ENCODE measurements around the gene TAF11L5.
"Not testable (repeated sequence)": the region's sequence is repeated elsewhere in the genome, so short reads cannot be mapped to it uniquely, and the experiment has no call there.

Gene TAF11L5

DNA sequence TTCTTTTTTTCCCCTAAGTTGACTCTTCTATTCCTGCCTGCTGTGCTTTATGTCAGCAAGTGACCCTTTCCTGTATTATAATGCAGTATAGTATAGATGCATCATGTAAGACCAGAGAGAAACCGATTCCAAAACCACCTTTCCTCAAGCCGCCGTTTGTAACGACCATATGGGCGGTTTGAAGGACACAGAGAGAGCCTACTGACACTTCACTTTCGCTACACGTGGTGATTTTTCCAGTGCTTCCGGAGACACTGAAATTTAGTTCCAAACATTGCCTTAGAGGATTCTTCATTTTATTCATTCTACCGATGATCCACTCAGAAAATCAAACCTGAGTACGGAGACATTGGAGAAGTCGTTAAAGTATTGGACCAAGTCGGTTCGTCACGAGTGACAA, 5.5 kb upstream of the TAF11L5 start:
- not testable (repeated sequence) for H3K27me3 Mint-ChIP-seq; H3K9me3 Mint-ChIP-seq; H3K27ac Mint-ChIP-seq; H3K4me3 Mint-ChIP-seq; DNase-seq (ENCODE audit: low spot score in 2 of 2); H3K36me3 Mint-ChIP-seq; ATAC-seq (ENCODE audit: low read depth); H3K4me1 Mint-ChIP-seq

DNA sequence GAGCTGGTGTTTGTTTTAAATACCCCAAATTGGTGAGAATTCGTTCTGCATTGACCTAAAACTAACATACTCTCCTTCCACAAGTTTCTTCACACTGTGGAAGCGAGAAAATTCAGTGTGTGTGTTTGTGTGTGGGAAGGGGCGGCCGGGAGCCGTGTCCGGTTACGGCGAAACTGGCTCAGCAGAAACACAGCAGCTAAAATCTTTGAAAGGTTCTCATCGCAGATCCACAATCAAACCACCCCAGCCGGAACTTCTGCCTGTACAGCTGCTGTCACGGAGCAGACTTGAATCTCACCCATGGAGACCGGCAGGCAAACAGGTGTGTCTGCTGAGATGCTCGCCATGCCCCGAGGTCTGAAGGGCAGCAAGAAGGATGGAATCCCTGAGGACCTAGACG, 3.5 kb upstream of the TAF11L5 start, which contains the start of gene TAF11L4:
TSS of gene TAF11L4 (plus strand) at position 301 of the 400 bp plus-strand sequence.
- not testable (repeated sequence) for H3K36me3 Mint-ChIP-seq; ATAC-seq (ENCODE audit: low read depth); H3K4me1 Mint-ChIP-seq; H3K9me3 Mint-ChIP-seq; H3K4me3 Mint-ChIP-seq; H3K27me3 Mint-ChIP-seq; H3K27ac Mint-ChIP-seq; DNase-seq (ENCODE audit: low spot score in 2 of 2)

DNA sequence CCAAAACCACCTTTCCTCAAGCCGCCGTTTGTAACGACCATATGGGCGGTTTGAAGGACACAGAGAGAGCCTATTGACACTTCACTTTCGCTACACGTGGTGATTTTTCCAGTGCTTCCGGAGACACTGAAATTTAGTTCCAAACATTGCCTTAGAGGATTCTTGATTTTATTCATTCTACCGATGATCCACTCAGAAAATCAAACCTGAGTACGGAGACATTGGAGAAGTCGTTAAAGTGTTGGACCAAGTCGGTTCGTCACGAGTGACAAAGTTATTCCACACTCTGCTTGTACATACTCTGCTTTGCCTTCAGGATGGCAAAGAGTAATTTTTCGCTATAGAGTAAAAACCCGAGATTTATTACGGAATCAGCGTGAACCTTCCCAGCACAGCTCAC, 1.5 kb downstream of the TAF11L5 start:
- not testable (repeated sequence) for H3K27me3 Mint-ChIP-seq; H3K4me3 Mint-ChIP-seq; H3K9me3 Mint-ChIP-seq; H3K4me1 Mint-ChIP-seq; H3K27ac Mint-ChIP-seq; ATAC-seq (ENCODE audit: low read depth); H3K36me3 Mint-ChIP-seq
- DNase-seq (ENCODE audit: low spot score in 2 of 2): peak; percentile 34 to 46

DNA sequence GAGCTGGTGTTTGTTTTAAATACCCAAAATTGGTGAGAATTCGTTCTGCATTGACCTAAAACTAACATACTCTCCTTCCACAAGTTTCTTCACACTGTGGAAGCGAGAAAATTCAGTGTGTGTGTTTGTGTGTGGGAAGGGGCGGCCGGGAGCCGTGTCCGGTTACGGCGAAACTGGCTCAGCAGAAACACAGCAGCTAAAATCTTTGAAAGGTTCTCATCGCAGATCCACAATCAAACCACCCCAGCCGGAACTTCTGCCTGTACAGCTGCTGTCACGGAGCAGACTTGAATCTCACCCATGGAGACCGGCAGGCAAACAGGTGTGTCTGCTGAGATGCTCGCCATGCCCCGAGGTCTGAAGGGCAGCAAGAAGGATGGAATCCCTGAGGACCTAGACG, 3.3 kb downstream of the TAF11L5 start, which contains the start of gene TAF11L6:
TSS of gene TAF11L6 (plus strand) at position 301 of the 400 bp plus-strand sequence.
- H3K4me3 Mint-ChIP-seq; ATAC-seq (ENCODE audit: low read depth); H3K4me1 Mint-ChIP-seq; H3K9me3 Mint-ChIP-seq; H3K36me3 Mint-ChIP-seq; H3K27me3 Mint-ChIP-seq; H3K27ac Mint-ChIP-seq; DNase-seq (ENCODE audit: low spot score in 2 of 2): not testable (repeated sequence)

Data from memory B cell (primary cell).